Esophagus squamous epithelium (tissue), 4 donors: ENCODE results near the gene GATAD2A.

ENCODE experiments used
- POLR2A ChIP-seq, 4 donors: fragments of 450-650 bp; IDR thresholded peaks; one replicate each; pipeline ENCODE4 v1.6.1; 2017; ENCODE audit warnings: antibody characterized with exemption in 4 of 4, mild to moderate bottlenecking in 4 of 4, moderate library complexity in 3 of 4
- TF ChIP-seq, protein P1 (sequence below), 6 experiments: fragments of 450-650 bp in 4 of 6; fragments of 200-600 bp in 2 of 6; sonication (generic) in 2 of 6; IDR thresholded peaks; one replicate each; pipeline ENCODE4 v1.5.1; 2016 to 2019; ENCODE audit warnings: antibody characterized with exemption in 6 of 6, mild to moderate bottlenecking in 4 of 6, moderate library complexity in 4 of 6

DNA sequence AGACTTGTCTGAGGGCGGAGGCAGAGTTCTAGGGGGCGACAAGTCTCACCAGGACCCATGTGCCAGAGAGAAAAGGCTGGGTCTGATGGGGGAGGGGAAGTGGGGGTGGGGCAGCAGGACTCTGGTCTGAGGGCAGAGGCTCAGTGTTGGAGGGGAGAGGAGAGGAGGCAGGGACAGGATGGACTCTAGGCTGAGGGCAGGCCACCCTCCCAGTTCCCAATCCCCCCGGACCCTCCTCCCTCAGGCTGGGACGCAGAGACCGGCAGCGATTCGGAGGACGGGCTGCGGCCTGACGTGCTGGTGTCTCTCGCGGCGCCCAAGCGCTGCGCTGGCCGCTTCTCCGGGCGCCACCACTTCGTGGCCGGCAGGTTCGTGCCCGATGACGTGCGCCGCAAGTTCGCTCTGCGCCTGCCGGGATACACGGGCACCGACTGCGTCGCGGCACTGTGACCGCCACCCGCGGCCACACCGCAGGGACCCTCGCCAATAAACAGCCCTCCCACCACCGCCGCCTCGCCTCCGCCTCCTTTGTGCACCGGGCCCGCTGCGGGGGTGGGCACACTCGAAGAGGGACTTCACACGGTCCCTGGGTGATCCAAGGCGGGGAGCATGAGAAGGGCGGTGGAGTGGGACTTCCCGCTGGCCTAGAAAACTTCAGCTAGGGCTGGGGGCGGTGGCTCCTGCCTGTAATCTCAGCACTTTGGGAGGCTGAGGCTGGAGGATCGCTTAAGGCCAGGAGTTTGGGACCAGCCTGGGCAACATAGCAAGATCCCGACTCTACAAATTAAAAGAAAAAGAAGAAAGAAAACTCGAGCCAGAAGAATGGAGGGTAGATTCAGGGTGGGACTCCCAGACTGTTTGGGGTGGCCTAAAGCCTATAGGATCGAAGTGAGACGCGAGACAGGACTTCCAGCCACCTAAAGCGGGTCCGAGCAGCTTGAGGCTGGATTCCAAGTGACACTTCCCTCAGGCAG lies 131.9 kb downstream of the GATAD2A start:
- TF ChIP-seq, protein P1, sequence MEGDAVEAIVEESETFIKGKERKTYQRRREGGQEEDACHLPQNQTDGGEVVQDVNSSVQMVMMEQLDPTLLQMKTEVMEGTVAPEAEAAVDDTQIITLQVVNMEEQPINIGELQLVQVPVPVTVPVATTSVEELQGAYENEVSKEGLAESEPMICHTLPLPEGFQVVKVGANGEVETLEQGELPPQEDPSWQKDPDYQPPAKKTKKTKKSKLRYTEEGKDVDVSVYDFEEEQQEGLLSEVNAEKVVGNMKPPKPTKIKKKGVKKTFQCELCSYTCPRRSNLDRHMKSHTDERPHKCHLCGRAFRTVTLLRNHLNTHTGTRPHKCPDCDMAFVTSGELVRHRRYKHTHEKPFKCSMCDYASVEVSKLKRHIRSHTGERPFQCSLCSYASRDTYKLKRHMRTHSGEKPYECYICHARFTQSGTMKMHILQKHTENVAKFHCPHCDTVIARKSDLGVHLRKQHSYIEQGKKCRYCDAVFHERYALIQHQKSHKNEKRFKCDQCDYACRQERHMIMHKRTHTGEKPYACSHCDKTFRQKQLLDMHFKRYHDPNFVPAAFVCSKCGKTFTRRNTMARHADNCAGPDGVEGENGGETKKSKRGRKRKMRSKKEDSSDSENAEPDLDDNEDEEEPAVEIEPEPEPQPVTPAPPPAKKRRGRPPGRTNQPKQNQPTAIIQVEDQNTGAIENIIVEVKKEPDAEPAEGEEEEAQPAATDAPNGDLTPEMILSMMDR (IDR thresholded peaks at IDR 0.05), result no peak
- TF ChIP-seq POLR2A (IDR thresholded peaks at IDR 0.05), result no peak
